ENCODE measurements around the gene LMCD1.

The LMCD1 gene

DNA sequence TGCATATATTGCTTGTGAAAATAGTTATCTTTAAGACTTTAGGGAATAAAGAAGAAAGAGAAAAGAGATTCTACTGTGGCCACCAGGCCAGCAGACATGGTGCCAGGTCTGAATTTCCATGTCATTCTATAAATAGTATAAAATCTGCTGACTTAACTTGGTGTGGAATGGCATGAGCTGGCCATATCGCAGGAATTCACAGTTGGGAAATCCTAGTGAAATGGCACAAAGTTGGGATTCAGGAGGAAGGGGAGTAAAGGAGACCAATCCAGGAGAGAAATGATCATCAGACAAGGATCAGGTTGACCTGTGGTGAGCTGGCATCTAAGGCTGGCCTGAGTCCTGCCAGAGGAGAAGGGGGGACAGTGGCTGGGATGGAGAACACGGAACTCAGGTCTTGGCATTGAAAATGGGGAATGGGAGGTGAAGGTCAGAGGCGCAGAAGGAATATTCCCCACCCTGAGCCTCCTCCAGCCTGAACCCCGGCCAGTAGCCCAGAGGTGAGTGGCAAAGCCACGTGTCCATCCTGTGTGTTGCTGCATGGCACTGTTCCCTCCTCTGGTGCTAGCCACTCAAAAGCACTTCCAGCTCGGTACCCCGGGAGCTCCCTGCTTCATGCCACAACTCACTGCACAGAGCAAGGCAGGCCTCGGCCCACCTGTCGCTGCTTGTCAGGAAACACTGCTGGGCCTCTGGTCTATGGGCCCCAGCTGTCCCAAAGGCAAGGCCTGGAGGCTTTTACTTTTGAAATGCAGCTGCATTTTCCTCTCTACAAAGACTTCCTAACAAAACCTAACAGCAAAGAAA, 91.6 kb downstream of the LMCD1 start:
- no peak for DNase-seq (ENCODE audit: low read depth)

DNA sequence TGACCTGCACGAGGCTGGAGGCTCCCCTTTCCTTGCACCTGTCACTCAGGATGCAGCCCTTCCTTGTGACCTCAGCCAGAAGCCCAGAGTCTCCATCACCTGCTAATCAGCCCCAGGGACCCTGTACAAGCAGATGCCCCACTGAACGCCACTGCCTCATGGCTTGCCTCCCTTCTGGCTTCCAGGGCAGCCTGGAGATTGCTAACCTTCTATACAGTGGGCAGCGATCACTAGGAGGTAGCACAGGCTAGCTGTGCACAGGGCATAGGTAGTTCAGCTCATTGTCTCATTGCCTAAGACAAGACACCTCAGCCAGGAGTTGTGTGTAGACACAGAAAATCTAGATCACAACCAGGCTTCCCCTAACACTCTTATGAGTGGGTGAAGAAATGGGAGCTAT, 93.6 kb downstream of the LMCD1 start:
- no peak for DNase-seq (ENCODE audit: low read depth)

DNA sequence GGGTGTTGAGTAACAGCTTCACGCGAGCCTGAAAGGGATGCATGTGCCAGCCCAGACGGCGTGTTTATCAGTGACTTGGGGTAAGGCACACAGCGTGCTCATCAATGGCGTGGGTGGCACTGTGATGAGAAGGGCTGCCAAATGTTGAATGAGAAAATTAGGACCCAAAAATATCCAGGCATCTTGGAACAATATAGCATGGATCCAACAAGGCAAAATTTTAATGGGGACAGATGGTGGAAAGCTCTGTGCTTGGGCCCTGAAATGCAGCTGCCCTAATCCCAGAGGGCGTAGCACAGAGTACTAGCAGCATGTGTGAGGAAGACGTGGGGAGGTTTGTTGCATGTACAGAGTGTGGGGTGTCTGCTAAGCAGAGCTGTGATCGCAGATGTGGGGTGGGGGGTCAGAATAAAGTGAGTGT, 94.1 kb downstream of the LMCD1 start:
- no peak for DNase-seq (ENCODE audit: low read depth)

DNA sequence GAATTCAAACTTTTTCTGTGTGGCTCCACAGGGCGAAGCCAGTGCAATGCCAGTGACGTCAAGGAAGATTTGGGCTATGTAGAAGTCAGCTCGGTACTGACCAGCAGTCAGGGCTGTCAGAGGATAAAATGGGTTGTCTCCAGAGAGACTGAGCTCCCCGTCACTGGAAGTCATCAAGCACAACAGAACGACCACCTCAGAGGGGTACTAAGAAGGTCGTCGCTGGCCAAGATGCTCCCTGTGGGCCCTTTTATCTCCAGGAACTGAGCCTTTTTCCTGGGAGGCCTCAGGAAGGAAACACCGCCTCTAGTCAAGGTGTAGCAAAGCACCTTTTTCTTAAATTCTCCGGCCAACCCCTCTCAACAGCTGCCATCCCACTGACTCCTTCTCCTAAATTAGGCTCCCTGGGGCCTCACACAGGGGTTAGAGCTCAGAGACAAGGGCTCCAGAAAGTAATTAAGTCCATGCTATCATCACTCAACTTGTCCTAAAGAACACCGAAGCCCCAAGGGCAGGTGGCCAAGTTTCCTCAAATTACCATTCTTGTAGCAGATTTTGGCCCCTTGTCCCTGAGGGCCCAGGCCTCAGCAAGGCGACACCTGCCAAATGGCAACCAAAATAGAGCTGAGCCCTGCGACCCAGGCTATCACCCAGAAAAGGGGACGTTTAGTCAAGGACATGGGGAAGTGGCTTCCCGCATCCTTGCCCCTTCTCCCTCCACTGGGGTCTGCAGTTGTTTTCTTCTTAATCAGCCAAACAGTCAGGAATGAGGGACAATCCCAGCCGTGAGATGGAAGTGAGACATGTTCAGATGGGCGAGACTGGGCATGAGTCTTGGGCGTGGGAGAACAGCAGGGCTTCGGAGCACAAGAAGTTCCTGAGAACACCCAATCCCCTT, 94.9 kb downstream of the LMCD1 start:
- DNase-seq (ENCODE audit: low read depth) = no peak

DNA sequence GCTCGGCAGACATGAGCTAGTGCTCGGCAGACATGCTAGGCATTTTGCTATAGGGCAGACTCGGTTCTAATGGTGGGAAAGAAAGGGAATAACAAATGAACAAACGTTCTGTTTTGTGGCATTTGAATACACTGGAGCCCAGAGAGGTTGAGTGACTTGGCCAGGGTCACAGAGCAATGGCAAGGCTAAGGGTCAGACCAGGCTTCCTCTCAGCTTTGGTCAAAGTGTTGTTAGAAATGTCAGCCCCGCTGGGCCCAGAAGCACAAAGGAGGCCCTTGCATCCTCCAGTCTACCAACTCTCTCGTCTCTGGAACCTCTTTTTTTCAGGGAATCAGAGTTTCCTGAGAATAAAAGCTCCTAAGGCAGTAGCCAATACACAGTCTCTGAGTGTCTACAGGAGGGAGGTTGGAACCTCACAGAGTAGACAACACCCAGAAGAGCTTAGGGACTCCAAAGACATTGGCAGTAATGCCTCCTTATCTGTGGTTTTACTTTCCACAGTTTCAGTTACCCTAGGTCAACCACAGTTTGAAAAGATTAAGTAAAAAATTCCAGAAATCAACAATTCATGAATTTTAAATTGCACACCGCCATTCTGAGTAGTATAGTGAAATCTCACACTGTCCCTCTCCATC, 95.7 kb downstream of the LMCD1 start:
- DNase-seq (ENCODE audit: low read depth) = no peak

DNA sequence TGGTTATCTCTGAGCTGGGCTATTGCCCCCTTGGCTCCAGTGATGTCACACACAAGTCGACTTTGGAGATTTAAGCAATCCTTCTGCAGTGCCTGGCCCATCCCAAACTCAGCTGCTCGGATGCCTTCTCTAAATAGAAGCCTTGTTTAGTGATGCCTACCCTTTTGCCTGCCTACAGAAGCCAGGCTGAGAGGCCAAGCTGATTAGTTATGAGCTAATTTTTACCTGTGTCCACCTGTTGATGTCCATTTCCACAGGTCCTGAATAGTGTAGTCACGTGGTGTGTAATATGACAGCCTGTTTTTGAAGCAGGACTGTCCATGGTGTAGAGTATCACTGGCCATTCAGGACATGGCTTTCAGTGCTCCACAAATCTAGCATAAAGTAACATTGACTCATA, 97.5 kb downstream of the LMCD1 start:
- no peak for DNase-seq (ENCODE audit: low read depth)

DNA sequence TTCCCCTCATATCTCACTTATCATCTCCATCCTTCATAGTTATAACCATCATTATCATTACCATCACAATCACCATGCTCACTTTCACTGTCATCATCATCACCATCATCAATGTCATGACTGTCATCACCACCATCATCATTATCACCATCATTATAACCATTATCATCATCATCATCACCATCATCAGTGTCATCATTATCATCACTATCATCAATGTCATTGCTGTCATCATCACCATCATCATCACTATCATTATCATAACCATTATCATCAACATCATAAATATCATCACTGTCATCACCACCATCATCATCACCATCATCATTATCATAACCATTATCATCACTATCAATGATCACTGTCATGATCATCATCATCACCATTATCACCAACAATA, 98.8 kb downstream of the LMCD1 start:
- no peak for DNase-seq (ENCODE audit: low read depth)

DNA sequence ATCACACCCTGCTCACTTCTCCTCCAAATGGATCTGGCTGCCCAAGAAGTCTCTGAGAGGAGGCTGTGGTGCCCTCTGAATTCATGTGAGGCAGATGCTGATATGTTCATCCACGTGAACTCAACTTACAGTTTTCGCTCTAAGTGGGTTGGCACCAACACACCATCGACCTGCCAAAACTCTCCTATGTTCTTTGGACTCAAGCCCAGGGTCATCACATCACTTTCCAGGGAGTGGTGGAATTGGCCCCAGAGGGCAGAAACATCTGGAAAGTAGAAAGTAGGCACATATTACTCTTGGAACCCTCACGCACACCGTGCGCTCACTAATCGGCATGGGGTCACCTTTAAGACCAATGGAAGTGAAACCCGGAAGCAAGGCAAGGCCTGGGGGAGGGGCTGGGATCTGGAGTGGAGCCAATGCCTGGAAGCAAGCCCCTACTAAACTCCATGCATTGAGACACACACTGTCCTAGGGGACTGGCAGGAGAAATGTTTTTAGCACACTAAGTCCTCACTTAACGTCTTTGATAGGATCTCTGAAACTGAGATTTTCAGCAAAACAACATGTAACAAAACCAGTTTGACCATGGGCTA, 101.6 kb downstream of the LMCD1 start:
- no peak for DNase-seq (ENCODE audit: low read depth)

DNA sequence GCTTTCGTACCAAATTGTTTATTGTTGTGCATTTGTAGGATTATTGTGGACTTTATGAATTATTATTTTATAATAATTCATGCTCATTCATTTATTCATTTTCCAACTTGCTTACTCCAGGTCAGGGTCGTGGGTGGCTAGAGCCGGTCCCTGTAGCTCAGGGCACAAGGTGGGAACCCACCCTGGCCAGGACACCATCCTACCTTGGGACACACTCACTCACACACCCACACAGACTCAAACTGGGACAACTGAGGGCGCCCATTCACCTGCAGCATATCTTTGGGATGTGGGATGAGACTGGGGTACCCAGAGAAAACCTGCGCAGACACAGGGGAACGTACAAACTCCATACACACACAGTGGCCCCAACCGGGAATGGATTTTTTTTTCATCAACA, 102.4 kb downstream of the LMCD1 start:
- no peak for DNase-seq (ENCODE audit: low read depth)

DNA sequence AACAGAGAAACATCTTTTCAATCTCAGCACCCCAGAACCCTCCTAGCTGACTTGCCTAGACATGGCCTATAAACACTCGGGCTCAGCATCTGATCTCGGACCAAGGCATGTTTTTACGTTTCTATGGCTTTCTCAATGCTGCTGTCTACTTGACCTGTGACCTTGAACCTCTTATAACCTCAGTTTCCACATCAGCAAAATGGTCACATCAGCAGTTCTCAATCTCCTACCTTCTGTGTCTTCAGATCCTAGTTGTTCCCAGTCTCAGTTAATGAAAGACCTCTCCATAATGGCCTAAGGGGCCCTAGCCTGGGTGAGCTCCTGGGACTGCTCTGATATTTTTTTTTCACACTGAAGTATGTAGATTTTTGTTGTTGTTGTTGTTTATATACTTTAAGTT, 103.4 kb downstream of the LMCD1 start:
- no peak for DNase-seq (ENCODE audit: low read depth)

DNA sequence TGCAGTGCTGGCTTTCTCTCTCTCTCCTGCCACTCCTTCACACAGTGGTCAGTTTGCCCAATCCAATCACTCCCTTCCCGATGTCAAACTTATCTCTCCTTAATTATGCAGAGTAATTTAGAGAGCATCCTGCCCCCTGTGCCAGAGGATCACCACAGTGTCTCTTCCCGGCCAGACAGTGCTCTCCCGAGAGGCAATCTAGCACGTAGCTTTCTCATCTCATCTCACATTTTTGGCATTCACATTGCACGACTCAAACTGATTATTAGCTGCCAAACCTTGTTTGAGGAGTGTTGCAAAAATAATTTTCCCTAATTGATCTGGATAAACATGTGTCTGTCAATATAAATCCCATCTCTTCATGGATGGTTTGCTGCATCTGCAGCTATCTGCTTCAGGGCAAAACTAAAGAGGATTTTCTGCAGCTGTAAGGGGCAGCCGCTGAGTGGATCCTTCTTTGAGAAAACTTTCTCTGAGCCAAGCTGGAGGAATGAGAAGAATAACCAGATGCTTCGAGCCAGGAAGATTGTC, 105.1 kb downstream of the LMCD1 start:
- DNase-seq (ENCODE audit: low read depth) = no peak

DNA sequence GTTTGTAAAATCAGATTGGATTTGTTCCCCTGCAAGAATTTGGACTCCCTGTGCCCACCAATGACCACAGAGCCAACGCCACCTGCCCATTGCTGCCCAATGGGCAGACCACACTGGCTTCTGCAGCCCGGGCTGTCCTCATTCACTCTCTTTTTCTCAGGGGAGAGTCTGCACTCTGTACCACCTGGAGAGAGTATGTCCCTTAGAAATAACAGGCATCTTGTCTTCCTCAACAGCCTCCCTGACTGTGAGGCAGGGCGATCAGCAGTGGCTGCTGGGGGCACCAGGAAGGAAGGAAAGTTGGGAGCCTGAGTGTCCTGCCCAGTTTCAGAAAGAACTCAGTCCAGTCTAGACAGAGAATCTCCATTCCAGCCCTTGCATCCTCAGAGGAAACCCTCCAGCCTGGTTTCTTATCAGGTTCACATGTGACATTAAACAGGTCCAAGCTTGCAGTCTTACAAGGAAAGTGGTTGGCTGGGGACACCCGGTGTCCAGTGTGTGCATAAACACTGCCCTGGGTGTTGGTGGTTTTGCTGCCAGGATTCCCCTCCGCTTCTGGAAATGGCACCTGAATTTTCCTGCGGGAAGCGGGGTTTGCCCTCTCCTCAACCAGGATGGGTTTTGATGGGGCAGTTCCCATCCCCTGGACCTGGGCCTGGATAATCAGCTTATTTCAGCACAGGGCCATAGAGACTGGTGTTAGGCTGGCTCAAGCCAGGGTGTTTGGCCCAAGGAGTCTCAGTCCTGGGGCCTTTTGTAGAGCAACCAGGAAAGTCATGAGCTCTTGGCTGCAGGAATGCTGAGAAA, 105.8 kb downstream of the LMCD1 start:
- DNase-seq (ENCODE audit: low read depth) = no peak

DNA sequence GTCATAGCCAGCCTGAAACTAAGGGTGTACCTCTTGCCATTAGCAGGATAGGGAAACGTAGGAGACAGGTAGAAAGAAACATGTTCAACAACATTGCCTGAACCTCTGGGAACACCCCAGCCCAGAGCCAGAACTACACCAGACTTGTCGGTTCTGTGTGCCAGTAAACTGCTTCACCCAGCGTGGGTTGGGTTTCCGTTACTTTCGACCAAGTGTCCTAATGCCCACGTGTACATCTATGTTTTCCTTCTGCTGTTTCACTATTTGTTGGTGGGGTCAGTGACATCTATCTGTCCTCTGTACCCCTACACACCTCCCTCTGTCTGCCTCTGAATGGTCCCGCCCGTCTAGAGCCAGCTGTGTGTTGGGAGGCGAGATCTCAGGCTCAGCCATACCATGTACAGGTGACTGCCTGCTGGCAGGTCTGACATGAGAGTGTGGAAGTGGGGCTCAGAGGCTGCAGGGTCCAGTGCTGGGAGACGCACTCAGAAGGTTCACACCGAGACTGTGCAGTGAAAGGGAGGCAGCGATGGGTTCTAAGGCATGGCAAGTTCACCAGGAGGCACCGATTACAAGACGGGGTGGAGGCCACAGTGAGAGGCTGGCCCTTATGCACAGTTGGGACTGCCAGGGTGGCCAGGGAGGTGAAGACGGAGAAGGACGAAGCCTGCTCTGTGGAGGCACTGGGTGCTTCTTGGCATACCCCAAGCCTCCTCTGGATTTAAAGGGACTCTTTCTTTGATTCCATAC, 106.6 kb downstream of the LMCD1 start:
- no peak for DNase-seq (ENCODE audit: low read depth)

DNA sequence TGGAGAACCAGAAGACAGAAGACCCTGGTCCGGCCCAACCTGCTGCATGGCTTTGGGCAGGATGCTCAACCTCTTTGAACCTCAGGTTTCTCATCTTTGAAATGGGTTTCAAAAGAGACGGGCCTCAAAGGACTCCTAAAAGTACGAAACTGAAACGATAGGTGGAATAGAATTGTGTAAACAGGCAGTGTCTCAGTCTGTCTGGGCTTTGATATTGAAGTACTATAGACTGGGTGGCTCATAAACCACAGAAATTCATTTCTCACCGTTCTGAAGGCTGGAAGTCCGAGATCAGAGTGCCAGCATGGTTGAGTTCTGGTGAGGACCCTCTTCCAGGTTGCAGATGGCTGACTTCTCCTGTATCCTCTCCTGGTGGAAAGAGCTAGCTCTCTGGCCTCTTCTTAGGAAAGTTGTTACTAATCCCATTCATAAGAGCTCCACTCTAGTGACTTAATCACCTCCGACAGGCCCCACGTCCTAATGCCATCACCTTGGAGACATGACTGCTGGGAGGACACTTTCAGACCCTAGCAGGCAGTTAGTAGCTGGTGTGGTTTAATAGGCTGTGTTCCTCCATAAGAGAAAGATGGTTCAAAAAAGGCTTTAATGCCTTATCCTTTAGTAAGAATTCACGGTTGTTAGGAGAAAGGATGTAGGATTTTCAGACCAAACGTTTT, 107.3 kb downstream of the LMCD1 start:
- no peak for DNase-seq (ENCODE audit: low read depth)

DNA sequence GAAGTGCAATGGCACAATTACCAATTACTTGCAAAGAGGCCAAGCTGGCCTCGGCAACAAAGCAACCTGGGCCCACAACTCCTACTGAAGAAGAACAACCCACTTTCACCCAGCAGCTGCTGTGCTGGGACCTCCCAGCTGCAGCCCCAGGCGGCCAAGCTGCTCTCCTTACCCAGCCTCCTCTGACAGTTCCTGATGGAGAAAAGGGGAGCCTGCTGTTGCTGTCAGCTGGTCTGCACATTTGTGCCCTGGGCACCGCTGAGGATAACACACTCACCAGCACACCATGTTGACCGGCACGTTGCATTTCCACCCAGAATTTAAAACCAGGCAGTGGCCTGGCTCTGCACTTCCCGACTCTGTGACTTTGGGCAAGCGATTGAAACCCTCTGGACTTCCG, 109.3 kb downstream of the LMCD1 start:
- no peak for DNase-seq (ENCODE audit: low read depth)

DNA sequence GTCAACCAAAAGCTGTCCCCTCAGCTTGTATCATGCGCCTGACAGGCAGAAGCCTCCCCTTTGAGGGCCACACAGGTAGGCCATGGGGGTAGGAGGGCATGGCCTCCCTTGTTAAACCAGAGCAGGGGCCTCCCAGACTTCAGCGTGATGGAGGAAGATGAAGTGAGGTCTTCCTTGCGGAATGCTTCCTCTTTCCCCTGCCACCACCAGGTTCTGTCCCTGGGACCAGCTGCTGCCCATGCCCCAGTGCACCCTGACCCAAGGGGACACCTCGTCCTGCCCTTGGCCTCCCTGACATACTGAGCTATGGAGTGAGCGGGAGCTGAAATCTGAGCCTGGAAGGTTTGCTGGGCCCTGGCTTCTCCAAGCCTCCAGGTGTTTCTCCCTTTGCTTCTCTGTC, 116.3 kb downstream of the LMCD1 start:
- DNase-seq (ENCODE audit: low read depth) = no peak

DNA sequence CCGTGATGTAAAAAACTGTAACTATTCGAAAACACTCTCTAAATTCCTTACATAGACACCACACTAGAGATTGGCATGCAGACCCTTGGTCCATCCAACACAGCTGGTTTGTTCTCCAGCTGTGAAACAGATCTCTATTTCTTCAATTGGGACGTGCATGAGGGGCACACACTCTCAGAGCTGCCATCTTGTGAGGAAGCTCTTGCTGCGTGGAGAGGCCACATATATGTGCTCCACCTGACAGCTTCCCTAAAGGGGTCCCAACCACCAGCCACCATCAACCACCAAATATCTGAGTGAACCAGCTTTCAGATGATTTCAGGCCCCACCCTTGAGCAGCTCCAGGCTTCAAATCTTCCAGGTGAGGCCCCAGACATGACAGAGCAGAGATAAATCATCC, 117.3 kb downstream of the LMCD1 start:
- DNase-seq (ENCODE audit: low read depth) = no peak

DNA sequence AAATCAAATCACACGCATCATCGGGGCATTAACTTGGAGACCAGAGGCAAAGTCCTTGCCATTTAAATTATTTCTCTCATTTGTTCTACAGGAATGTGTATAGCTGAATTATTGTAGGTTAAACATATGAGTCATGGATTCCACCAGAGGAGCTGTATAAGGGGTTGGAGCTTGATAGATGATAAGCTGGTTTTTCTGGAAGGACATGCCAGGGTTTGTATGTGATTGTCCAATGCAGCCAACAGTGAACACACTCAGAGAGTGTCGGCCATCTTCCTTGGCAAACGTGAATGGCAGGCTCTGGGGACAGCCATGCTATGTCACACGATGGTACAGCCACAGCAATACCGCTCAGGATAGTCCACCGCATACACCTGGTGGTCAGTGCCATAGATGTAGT, 117.9 kb downstream of the LMCD1 start:
- DNase-seq (ENCODE audit: low read depth) = no peak

DNA sequence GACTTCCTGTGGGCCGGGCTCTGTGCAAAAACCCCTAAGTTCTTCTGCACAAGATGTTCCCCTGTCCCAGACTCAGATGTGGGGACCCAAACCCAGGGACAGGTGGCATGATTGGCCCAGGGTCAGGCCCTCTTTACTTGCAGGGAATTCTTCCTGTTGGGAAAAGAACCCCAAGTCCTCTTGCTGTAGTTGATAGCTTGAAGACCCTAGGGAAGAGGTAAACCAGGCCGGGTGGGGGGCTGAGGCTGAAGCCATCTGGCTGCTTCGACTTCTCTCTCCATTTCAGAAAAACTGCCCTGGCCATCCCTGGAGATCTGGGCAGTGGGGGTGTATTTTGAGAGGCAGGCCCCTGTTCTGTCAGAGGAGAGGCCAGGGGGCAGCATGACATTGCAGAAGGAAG, 119.5 kb downstream of the LMCD1 start:
- no peak for DNase-seq (ENCODE audit: low read depth)

DNA sequence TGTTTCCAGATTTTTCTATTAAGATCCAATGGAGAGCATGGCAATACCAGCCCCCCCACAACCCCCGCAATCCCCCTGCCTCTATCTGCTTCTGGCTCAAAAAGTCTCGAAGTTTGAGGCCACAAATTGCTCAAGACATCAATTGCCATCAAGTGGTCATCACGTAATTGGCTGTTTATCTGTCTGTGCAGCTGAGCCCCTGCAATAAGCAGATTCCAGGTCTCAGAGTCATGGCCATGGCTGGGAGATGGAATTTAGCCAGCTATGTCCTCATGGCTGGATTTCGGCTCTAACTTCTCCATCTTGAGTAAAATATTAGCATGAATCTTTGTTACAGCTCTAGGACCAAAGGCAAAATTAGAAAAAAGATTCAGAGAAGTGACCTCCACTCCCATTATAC, 120.2 kb downstream of the LMCD1 start:
- DNase-seq (ENCODE audit: low read depth) = no peak
